ENCODE measurements around the gene FAM50B.

DNA sequence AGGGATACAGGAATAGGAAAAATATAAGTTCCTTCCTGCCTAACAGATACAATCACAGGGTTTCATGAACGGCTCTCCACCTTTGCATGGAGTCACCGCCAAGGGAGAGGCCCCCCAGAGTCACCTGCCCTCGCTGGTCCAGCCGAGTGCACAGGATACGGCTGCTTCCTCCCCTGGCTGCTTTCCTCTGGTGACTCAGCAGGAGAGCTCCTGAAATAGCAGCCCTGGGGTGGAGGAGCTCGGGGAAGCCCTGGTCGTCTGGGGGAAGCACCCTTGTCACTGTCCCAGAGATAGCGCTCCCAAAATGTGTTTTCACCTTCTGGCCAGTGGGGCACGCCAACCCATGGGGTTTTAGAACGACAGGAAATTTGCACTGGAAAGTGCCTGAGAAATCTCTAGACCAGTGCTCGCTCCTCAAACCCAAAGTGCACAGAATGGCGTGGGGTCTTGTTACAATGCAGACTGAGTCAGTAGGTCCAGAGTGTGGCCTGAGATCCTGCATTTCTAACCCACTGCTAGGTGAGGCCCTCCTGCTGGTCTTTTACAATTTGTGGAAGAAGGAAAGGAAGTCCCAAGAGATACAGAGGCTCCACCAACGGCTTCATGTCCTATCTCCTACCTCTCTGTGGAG, 35.9 kb upstream of the FAM50B start:
- TF ChIP-seq, protein P1, sequence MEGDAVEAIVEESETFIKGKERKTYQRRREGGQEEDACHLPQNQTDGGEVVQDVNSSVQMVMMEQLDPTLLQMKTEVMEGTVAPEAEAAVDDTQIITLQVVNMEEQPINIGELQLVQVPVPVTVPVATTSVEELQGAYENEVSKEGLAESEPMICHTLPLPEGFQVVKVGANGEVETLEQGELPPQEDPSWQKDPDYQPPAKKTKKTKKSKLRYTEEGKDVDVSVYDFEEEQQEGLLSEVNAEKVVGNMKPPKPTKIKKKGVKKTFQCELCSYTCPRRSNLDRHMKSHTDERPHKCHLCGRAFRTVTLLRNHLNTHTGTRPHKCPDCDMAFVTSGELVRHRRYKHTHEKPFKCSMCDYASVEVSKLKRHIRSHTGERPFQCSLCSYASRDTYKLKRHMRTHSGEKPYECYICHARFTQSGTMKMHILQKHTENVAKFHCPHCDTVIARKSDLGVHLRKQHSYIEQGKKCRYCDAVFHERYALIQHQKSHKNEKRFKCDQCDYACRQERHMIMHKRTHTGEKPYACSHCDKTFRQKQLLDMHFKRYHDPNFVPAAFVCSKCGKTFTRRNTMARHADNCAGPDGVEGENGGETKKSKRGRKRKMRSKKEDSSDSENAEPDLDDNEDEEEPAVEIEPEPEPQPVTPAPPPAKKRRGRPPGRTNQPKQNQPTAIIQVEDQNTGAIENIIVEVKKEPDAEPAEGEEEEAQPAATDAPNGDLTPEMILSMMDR (IDR thresholded peaks at IDR 0.05; ENCODE audit: insufficient read depth, low read length, poor library complexity, severe bottlenecking), result no peak
- TF ChIP-seq EZH2phosphoT487 (conservative IDR thresholded peaks at IDR 0.05; ENCODE audit: low read length), result no peak

Measured in SU-DHL-6 (cell line).